ENCODE results near the gene PIBF1. TPM values are rescaled to one million over a fixed set of nuclear protein-coding genes. Genes with fewer than 3 reads are reported as not detected.

PIBF1 gene
- total and polyA plus RNA-seq, 10 of the 15 experiments (the other 5 are each of a cell fraction or from before 2014, with no cell fraction given): 6.4 to 24.5 (median 11.1) TPM

GRCh38 chr13:72960541-72960940, 178.6 kb downstream of the PIBF1 start (continued):
- no peak for TF ChIP-seq CUX1 (IDR thresholded peaks at IDR 0.05; ENCODE audit: insufficient replicate concordance, low read depth, low read length)
- TF ChIP-seq JUNB (IDR thresholded peaks at IDR 0.05): no peak
- no peak for TF ChIP-seq RUNX3 (IDR thresholded peaks at IDR 0.05; ENCODE audit: low read length)
- no peak for TF ChIP-seq EP300 (IDR thresholded peaks at IDR 0.05; ENCODE audit: borderline replicate concordance in 1 of 2, control insufficient read depth in 1 of 2, low read depth in 2 of 2, low read length in 2 of 2)

GRCh38 chr13:72963762-72964161, 181.8 kb downstream of the PIBF1 start:
- no peaks in the 10 kb centered on the region; a peak in 1 of 4 replicates for H3K36me3 ChIP-seq (ENCODE audit: control insufficient read depth in 2 of 2, insufficient read depth in 2 of 2, low read length in 1 of 2)
- no peaks in the 10 kb centered on the region for H3K27me3 ChIP-seq (replicated peaks in 1 of 2; ENCODE audit: control insufficient read depth in 2 of 2, insufficient read depth in 2 of 2, low read length in 1 of 2)
- H3K4me3 ChIP-seq: no peak overlapping the region
- peak; percentile 49 for FAIRE-seq
- H2AFZ ChIP-seq (ENCODE audit: control insufficient read depth, low read depth, low read length): no peak overlapping the region
- ChIA-PET CTCF (interaction anchor here (1.2 kb wide), 1 partner anchor 15 kb away, joined by 4 read pairs; no protein-coding TSS in a partner anchor), SMC1A (ENCODE audit: uncharacterized antibody, unreplicated experiment) (interaction anchor here (0.5 to 1.9 kb wide), 4 partner anchors 15 to 1532 kb away, joined by 3 to 5 read pairs (median 3); no protein-coding TSS in a partner anchor), POLR2A (no interaction called here), RAD21 (ENCODE audit: unreplicated experiment) (no interaction called here)
- no peak overlapping the region for H3K9ac ChIP-seq (ENCODE audit: control insufficient read depth, insufficient read depth, low read length)
- no peaks in the 10 kb centered on the region for H4K20me1 ChIP-seq (ENCODE audit: control insufficient read depth, insufficient read depth)
- ATAC-seq: peak; percentile 82
- DNase-seq (ENCODE audit: low read depth, low spot score): no peak
- no peak overlapping the region for H3K4me2 ChIP-seq (ENCODE audit: control insufficient read depth, insufficient read depth)
- no peak overlapping the region for H3K27ac ChIP-seq (ENCODE audit: control insufficient read depth, insufficient read depth)
- intact Hi-C loops (cut with micrococcal nuclease; ENCODE audit: unreplicated experiment) (no loop called here), in situ Hi-C loops (cut with MboI) (no loop called here)
- no TSS peak for BruUV-seq (replicated peaks)
- no peak for TF ChIP-seq RAD51 (IDR thresholded peaks at IDR 0.05)
- 0 out of 2 replicates have a peak, but pooled peaks have one; percentile 19 for TF ChIP-seq ATF2 (IDR thresholded peaks at IDR 0.05; ENCODE audit: low read length)
- TF ChIP-seq ATF7 (IDR thresholded peaks at IDR 0.05; ENCODE audit: low read depth): 0 out of 2 replicates have a peak, but pooled peaks have one; percentile 21
- peak in 1 of 2 experiments; percentile 12; a peak in 2 of 4 replicates for TF ChIP-seq IKZF2 (IDR thresholded peaks at IDR 0.05)
- peak; percentile 86 for TF ChIP-seq SPI1 (IDR thresholded peaks at IDR 0.05; ENCODE audit: borderline replicate concordance, insufficient read depth, low read depth, low read length)
- TF ChIP-seq, protein P1, sequence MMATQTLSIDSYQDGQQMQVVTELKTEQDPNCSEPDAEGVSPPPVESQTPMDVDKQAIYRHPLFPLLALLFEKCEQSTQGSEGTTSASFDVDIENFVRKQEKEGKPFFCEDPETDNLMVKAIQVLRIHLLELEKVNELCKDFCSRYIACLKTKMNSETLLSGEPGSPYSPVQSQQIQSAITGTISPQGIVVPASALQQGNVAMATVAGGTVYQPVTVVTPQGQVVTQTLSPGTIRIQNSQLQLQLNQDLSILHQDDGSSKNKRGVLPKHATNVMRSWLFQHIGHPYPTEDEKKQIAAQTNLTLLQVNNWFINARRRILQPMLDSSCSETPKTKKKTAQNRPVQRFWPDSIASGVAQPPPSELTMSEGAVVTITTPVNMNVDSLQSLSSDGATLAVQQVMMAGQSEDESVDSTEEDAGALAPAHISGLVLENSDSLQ (IDR thresholded peaks at IDR 0.05): no peak
- peak; percentile 20 for TF ChIP-seq MEF2B (IDR thresholded peaks at IDR 0.05; ENCODE audit: partially characterized antibody, poor library complexity, severe bottlenecking)
- TF ChIP-seq MTA2 (IDR thresholded peaks at IDR 0.05; ENCODE audit: low read depth): no peak
- WGBS (ENCODE audit: insufficient coverage, insufficient replicate concordance, low lambda C conversion rate, missing lambda C conversion rate): 5% methylated on average over 1 of the region's 1 CpG
- no peaks in the 10 kb centered on the region for H3K4me1 ChIP-seq (ENCODE audit: control insufficient read depth, insufficient read depth, low read length)
- H3K79me2 ChIP-seq (ENCODE audit: control insufficient read depth, insufficient read depth, low read length): no peaks in the 10 kb centered on the region
- H3K9me3 ChIP-seq (replicated peaks; ENCODE audit: control insufficient read depth, insufficient read depth, low read length): no peaks in the 10 kb centered on the region

Data from GM12878 (cell line).